A549 (cell line): ENCODE data around the gene CDKN3. TPM values are rescaled to one million over a fixed set of nuclear protein-coding genes. Genes with fewer than 3 reads are reported as not detected.
"Not testable (repeated sequence)": the region's sequence is repeated elsewhere in the genome, so short reads cannot be mapped to it uniquely, and the experiment has no call there.

Experiments
- ATAC-seq, 2 experiments: fragments of 200-7000 bp in 1 of 2; fragments of >200 bp in 1 of 2; cut with Nextera tagmentation in 1 of 2; cut with Tn5 transposase in 1 of 2; 3 replicates each; pipeline versions ENCODE4 v1.8.0 to v1.9.1; 2018 to 2020; ENCODE audit warnings: mild to moderate bottlenecking in 1 of 2, moderate library complexity in 1 of 2
- CTCF ChIA-PET: fragments of 300-600 bp; sonication (Branson Sonifier 250); formaldehyde crosslinking; extraction: SDS; loops from one replicate; lab custom pipeline; 2021; ENCODE audit warnings: antibody characterized with exemption, inconsistent platforms; lab: Yijun Ruan, JAX
- POLR2A ChIA-PET: fragments of 350-600 bp; formaldehyde crosslinking; extraction: SDS; loops from one replicate; lab custom pipeline; 2021; ENCODE audit warnings: antibody characterized with exemption, inconsistent platforms; lab: Yijun Ruan, JAX
- DNase-seq, 2 experiments: peaks; one replicate each; pipeline versions ENCODE4 v3.0.0 to v3.0.0-alpha.2; 2011 to 2016; ENCODE audit warnings: low read depth in 1 of 2, low spot score in 1 of 2
- FAIRE-seq: peaks from 2 replicates; lab custom pipeline; 2011; peaks lifted over from hg19 to GRCh38; lab: Jason Lieb, UNC
- H3K27ac ChIP-seq, 2 experiments: fragments of >200 bp; sonication (Bioruptor Twin); formaldehyde crosslinking; 3 replicates each; pipeline ENCODE4 v1.5.1; 2016 to 2017
- H3K4me1 ChIP-seq: fragments of >200 bp; sonication (Bioruptor Twin); formaldehyde crosslinking; 3 replicates; pipeline ENCODE4 v1.6.1; 2016
- H3K4me2 ChIP-seq: fragments of >200 bp; sonication (Bioruptor Twin); formaldehyde crosslinking; 3 replicates; pipeline ENCODE4 v1.6.1; 2016
- H3K4me3 ChIP-seq: fragments of >200 bp; sonication (Bioruptor Twin); formaldehyde crosslinking; 3 replicates; pipeline ENCODE4 v1.5.1; 2016
- H3K9me3 ChIP-seq: fragments of >200 bp; sonication (Bioruptor Twin); formaldehyde crosslinking; 3 replicates; pipeline ENCODE4 v1.6.1; 2016
- ATOH8 ChIP-seq: fragments of 250-450 bp; sonication (Bioruptor Pico); IDR thresholded peaks from 2 replicates; pipeline ENCODE4 v1.5.0; 2020; ENCODE audit warnings: low read depth, mild to moderate bottlenecking, moderate library complexity
- CBX8 ChIP-seq: fragments of 200-600 bp; sonication (generic); IDR thresholded peaks from 2 replicates; pipeline ENCODE4 v1.6.1; 2016
- CHD4 ChIP-seq: fragments of 200-600 bp; sonication (generic); IDR thresholded peaks from 2 replicates; pipeline ENCODE4 v1.6.1; 2016; ENCODE audit warnings: antibody characterized with exemption, mild to moderate bottlenecking, borderline replicate concordance
- ESRRA ChIP-seq: fragments of 150-350 bp; IDR thresholded peaks from 2 replicates; pipeline ENCODE4 v1.6.1; 2014; ENCODE audit warnings: mild to moderate bottlenecking, low read length, borderline replicate concordance
- HDAC2 ChIP-seq: fragments of 200-600 bp; sonication (generic); IDR thresholded peaks from 2 replicates; pipeline ENCODE4 v1.6.1; 2016
- HMGXB4 ChIP-seq: fragments of 250-450 bp; sonication (Bioruptor Pico); IDR thresholded peaks from 2 replicates; pipeline ENCODE4 v1.5.0; 2021; ENCODE audit warnings: mild to moderate bottlenecking, moderate library complexity, borderline replicate concordance
- HOXA7 ChIP-seq: fragments of 250-450 bp; sonication (Bioruptor Pico); IDR thresholded peaks from 2 replicates; pipeline ENCODE4 v1.5.0; 2020; ENCODE audit warnings: mild to moderate bottlenecking, moderate library complexity
- HOXB13 ChIP-seq: fragments of 250-450 bp; sonication (Bioruptor Pico); IDR thresholded peaks from 2 replicates; pipeline ENCODE4 v1.5.0; 2020; ENCODE audit warnings: low read depth, mild to moderate bottlenecking, moderate library complexity
- HOXB5 ChIP-seq: fragments of 250-450 bp; sonication (Bioruptor Pico); IDR thresholded peaks from 2 replicates; pipeline ENCODE4 v1.5.0; 2020; ENCODE audit warnings: mild to moderate bottlenecking, moderate library complexity
- MAFK ChIP-seq: fragments of 450-650 bp; IDR thresholded peaks from 2 replicates; pipeline ENCODE4 v1.6.1; 2014; ENCODE audit not compliant: partially characterized antibody
- MAX ChIP-seq: IDR thresholded peaks from 2 replicates; pipeline ENCODE4 v1.6.1; 2012
- MAZ ChIP-seq: fragments of 150-350 bp; IDR thresholded peaks from 2 replicates; pipeline ENCODE4 v1.6.1; 2014; ENCODE audit warnings: antibody characterized with exemption, low read depth, low read length, borderline replicate concordance
- NFE2L2 ChIP-seq: fragments of 150-350 bp; conservative IDR thresholded peaks from 2 replicates; pipeline ENCODE4 v1.6.1; 2014; ENCODE audit warnings: low read length
- NPAS2 ChIP-seq: fragments of 250-450 bp; sonication (Bioruptor Pico); IDR thresholded peaks from 2 replicates; pipeline ENCODE4 v1.8.0; 2022; ENCODE audit warnings: mild to moderate bottlenecking, moderate library complexity, borderline replicate concordance
- PBX3 ChIP-seq: IDR thresholded peaks from 2 replicates; pipeline ENCODE4 v1.6.1; 2012
- PHF8 ChIP-seq: fragments of 200-600 bp; sonication (generic); IDR thresholded peaks from 2 replicates; pipeline ENCODE4 v1.6.1; 2016; ENCODE audit warnings: low read depth, mild to moderate bottlenecking, antibody characterized with exemption, moderate library complexity, borderline replicate concordance
- POLR2A ChIP-seq: IDR thresholded peaks from 2 replicates; pipeline ENCODE4 v1.6.1; 2012; ENCODE audit warnings: mild to moderate bottlenecking, low read length
- RAD21 ChIP-seq, 2 experiments: fragments of >200 bp in 1 of 2; sonication (Bioruptor Twin) in 1 of 2; formaldehyde crosslinking in 1 of 2; IDR thresholded peaks in 1 of 2; conservative IDR thresholded peaks in 1 of 2; 2 replicates in 1 of 2; 3 replicates in 1 of 2; pipeline ENCODE4 v1.6.1; 2012 to 2018; ENCODE audit warnings: inconsistent platforms in 1 of 2
- TP53 ChIP-seq: fragments of 250-450 bp; sonication (Bioruptor Pico); IDR thresholded peaks from 2 replicates; pipeline ENCODE4 v1.5.0; 2021; ENCODE audit warnings: mild to moderate bottlenecking, moderate library complexity
- ZFP36 ChIP-seq: fragments of 450-650 bp; IDR thresholded peaks from 2 replicates; pipeline ENCODE4 v1.6.1; 2014; ENCODE audit warnings: borderline replicate concordance; ENCODE audit not compliant: partially characterized antibody
- ZNF302 ChIP-seq: fragments of 250-450 bp; sonication (Bioruptor Pico); IDR thresholded peaks from 2 replicates; pipeline ENCODE4 v1.9.0; 2021; ENCODE audit warnings: inconsistent platforms, mild to moderate bottlenecking, moderate library complexity
- ZSCAN20 ChIP-seq: fragments of 250-450 bp; sonication (Bioruptor Pico); IDR thresholded peaks from 2 replicates; pipeline ENCODE4 v1.8.0; 2022; ENCODE audit warnings: mild to moderate bottlenecking, moderate library complexity
- WGBS: methylation state at CpG from one replicate; pipeline ENCODE4 v1.1.6; 2017; ENCODE audit errors: missing lambda C conversion rate; 5-methylcytosine and 5-hydroxymethylcytosine counted together
- polyA plus RNA-seq, 4 experiments: library from polyadenylated mRNA; depleted of rRNA in 3 of 4; stranded (reverse); fragments of >200 nt; fragmentation: RNase III in 1 of 4; extraction: RNeasy Plus Mini Kit Qiagen cat#74134 plus additional on column Dnase treatment in 1 of 4; gene quantifications; 2 replicates in 3 of 4; 3 replicates in 1 of 4; pipeline ENCODE4 v1.2.3, GENCODE V29; 2011 to 2017

Gene CDKN3
- polyA plus RNA-seq, 2 of the 4 experiments (the other 2 are of a cell fraction): 67.4 to 154 TPM

GRCh38 chr14:54396183-54396492 lies 669 bp upstream of the CDKN3 start:
- ChIA-PET CTCF (interaction anchor here (0.7 to 3.2 kb wide), 10 partner anchors 17 to 1975 kb away, joined by 3 to 13 read pairs (median 3); no protein-coding TSS in a partner anchor), POLR2A (interaction anchor here (0.8 to 1.5 kb wide), 3 partner anchors 16 to 113 kb away, joined by 3 read pairs; partner anchors contain the start of gene CGRRF1)
- FAIRE-seq: no peak
- Histone ChIP-seq H3K4me1 (peaks cover 28% of the 10 kb centered on the region), H3K27ac (peak overlapping the region; percentile 81 to 88), H3K4me3 (peak overlapping the region; percentile 78), H3K4me2 (peak overlapping the region; percentile 77), H3K9me3 (no peaks in the 10 kb centered on the region)
- peak; percentile 28; the same call in 1 of the 2 replicates for TF ChIP-seq PHF8
- no peak for TF ChIP-seq MAFK
- 0 out of 2 replicates have a peak, but pooled peaks have one; percentile 68 for TF ChIP-seq CHD4
- no peak for TF ChIP-seq RAD21 (conservative IDR thresholded peaks at IDR 0.05 in 1 of 2, IDR thresholded peaks at IDR 0.05 in 1 of 2)
- ATAC-seq: no peak
- 16% methylated on average over 9 of the region's 9 CpGs for WGBS
- DNase-seq: no peak

GRCh38 chr14:54399560-54399959 lies 2.8 kb downstream of the CDKN3 start:
- H3K4me1 ChIP-seq: peaks cover 28% of the 10 kb centered on the region
- peak; percentile 51 for TF ChIP-seq MAFK
- no peak for TF ChIP-seq HOXA7 (CRISPR knock-in tag)
- TF ChIP-seq HOXB13 (CRISPR knock-in tag): no peak
- no peak for TF ChIP-seq RAD21 (conservative IDR thresholded peaks at IDR 0.05 in 1 of 2, IDR thresholded peaks at IDR 0.05 in 1 of 2)
- no peak for ATAC-seq
- 0 out of 6 replicates have a peak overlapping the region, but pooled peaks have one; percentile 25 to 93 for H3K27ac ChIP-seq
- H3K4me2 ChIP-seq: peak overlapping the region; percentile 96
- FAIRE-seq: no peak
- H3K4me3 ChIP-seq: no peak overlapping the region
- WGBS: 39% methylated on average over 2 of the region's 2 CpGs
- POLR2A ChIA-PET: no interaction called here
- H3K9me3 ChIP-seq: peaks cover 4% of the 10 kb centered on the region; the same call in 1 of the 3 replicates
- CTCF ChIA-PET: interaction anchor here (1.2 kb wide), 1 partner anchor 12 kb away, joined by 3 read pairs; no protein-coding TSS in a partner anchor
- no peak for DNase-seq

- CTCF ChIA-PET: interaction anchor here (1.3 kb wide), 1 partner anchor 38 kb away, joined by 3 read pairs; no protein-coding TSS in a partner anchor
- DNase-seq, POLR2A ChIA-PET, ATAC-seq, H3K27ac ChIP-seq, H3K9me3 ChIP-seq, H3K4me3 ChIP-seq, FAIRE-seq, H3K4me2 ChIP-seq: not testable (repeated sequence)
- H3K4me1 ChIP-seq: peaks cover 19% of the 10 kb centered on the region
- WGBS: 96% methylated on average over 6 of the region's 6 CpGs
Measured at GRCh38 chr14:54403401-54404005, 6.7 kb downstream of the CDKN3 start.

- TF ChIP-seq HDAC2 (no peak), MAZ (no peak), PBX3 (no peak)
- ChIA-PET POLR2A (no interaction called here), CTCF (interaction anchor here (1.0 to 1.9 kb wide), 3 partner anchors 11 to 23 kb away, joined by 3 to 6 read pairs (median 5); partner anchors contain the start of gene CDKN3)
- no peak overlapping the region for H3K27ac ChIP-seq
- no peak for FAIRE-seq
- H3K9me3 ChIP-seq: no peaks in the 10 kb centered on the region
- no peak for DNase-seq
- ATAC-seq: no peak
- no peak overlapping the region for H3K4me2 ChIP-seq
- 89% methylated on average over 1 of the region's 1 CpG for WGBS
- H3K4me1 ChIP-seq: no peaks in the 10 kb centered on the region
- H3K4me3 ChIP-seq: no peak overlapping the region
Measured at GRCh38 chr14:54410215-54410614, 13.4 kb downstream of the CDKN3 start.

GRCh38 chr14:54411371-54411770 lies 14.6 kb downstream of the CDKN3 start:
- H3K4me2 ChIP-seq: no peak overlapping the region
- ChIA-PET POLR2A (interaction anchor here (1.2 kb wide), 1 partner anchor 15 kb away, joined by 3 read pairs; no protein-coding TSS in a partner anchor), CTCF (interaction anchor here (0.9 to 2.4 kb wide), 4 partner anchors 13 to 45 kb away, joined by 3 to 7 read pairs (median 4); partner anchors contain the start of gene CDKN3)
- FAIRE-seq (no peak), ATAC-seq (no peak), DNase-seq (no peak)
- WGBS: 96% methylated on average over 3 of the region's 3 CpGs
- H3K27ac ChIP-seq: no peak overlapping the region
- H3K9me3 ChIP-seq: no peaks in the 10 kb centered on the region
- H3K4me3 ChIP-seq: no peak overlapping the region
- no peaks in the 10 kb centered on the region for H3K4me1 ChIP-seq
- TF ChIP-seq ZFP36 (no peak), TP53 (CRISPR knock-in tag) (no peak), POLR2A (no peak), ZNF302 (CRISPR knock-in tag) (no peak), ESRRA (no peak), HOXB5 (CRISPR knock-in tag) (no peak), CBX8 (no peak), ATOH8 (CRISPR knock-in tag) (no peak), HMGXB4 (CRISPR knock-in tag) (no peak), ZSCAN20 (CRISPR knock-in tag) (no peak), NFE2L2 (no peak), MAX (no peak), NPAS2 (CRISPR knock-in tag) (no peak)
